22Rv1 (cell line): ENCODE data around the gene MGST3.
"Not testable (repeated sequence)": the region's sequence is repeated elsewhere in the genome, so short reads cannot be mapped to it uniquely, and the experiment has no call there.

Experiments
- H3K27ac ChIP-seq: fragments of 450-650 bp; 2 replicates; pipeline ENCODE4 v1.5.1; 2017
- ZFX ChIP-seq: fragments of 450-650 bp; IDR thresholded peaks from 2 replicates; pipeline ENCODE4 v1.6.1; 2017; ENCODE audit warnings: antibody characterized with exemption, borderline replicate concordance
- TF ChIP-seq, protein P1 (sequence below): fragments of 450-650 bp; IDR thresholded peaks from 2 replicates; pipeline ENCODE4 v1.5.1; 2017; ENCODE audit warnings: mild to moderate bottlenecking

The MGST3 gene

GRCh38 chr1:165637427-165637826, 6.4 kb downstream of the MGST3 start:
- no peak overlapping the region for H3K27ac ChIP-seq
- TF ChIP-seq, protein P1, sequence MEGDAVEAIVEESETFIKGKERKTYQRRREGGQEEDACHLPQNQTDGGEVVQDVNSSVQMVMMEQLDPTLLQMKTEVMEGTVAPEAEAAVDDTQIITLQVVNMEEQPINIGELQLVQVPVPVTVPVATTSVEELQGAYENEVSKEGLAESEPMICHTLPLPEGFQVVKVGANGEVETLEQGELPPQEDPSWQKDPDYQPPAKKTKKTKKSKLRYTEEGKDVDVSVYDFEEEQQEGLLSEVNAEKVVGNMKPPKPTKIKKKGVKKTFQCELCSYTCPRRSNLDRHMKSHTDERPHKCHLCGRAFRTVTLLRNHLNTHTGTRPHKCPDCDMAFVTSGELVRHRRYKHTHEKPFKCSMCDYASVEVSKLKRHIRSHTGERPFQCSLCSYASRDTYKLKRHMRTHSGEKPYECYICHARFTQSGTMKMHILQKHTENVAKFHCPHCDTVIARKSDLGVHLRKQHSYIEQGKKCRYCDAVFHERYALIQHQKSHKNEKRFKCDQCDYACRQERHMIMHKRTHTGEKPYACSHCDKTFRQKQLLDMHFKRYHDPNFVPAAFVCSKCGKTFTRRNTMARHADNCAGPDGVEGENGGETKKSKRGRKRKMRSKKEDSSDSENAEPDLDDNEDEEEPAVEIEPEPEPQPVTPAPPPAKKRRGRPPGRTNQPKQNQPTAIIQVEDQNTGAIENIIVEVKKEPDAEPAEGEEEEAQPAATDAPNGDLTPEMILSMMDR: no peak
- TF ChIP-seq ZFX: no peak

GRCh38 chr1:165638211-165638610, 7.2 kb downstream of the MGST3 start:
- not testable (repeated sequence) for H3K27ac ChIP-seq

- TF ChIP-seq ZFX: no peak
- TF ChIP-seq, protein P1: no peak
- H3K27ac ChIP-seq: no peak overlapping the region
Observed at GRCh38 chr1:165639821-165640623, 9.0 kb downstream of the MGST3 start.

DNA sequence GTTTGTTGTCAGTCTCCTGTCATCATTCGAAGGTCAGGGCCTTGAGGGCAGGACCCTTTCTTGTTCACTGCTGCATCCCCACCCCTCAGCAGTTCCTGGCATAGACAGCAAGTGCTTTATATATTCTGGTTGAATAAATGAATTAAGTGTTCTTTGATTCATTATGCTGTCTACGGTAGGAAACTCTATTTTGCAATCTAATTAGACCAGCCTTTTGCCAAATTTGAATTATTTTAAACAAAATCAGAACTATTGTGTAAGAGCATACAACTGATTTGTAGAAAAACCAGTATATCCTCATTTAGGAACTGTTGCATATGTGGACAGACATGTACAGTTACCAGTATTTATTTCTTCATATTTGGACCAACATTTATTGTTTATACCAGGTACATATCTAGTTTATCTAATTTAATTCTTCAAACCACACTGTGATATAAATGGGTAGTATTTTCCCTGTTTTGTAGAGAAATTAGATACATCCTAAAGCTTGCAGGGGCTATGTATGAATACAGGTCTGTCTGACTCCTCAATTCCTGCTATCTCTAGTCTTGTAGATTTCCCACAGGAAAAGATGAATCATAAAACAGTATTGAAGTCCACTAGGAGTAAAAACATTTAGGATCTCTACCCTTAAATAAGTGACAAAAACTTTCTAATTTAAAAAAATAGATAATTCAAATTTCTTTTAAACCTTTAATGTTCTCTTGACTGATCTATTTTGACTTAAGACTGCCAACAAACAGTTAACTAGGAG, 10.4 kb downstream of the MGST3 start:
- H3K27ac ChIP-seq: no peak overlapping the region
- no peak for TF ChIP-seq ZFX
- TF ChIP-seq, protein P1: no peak

- H3K27ac ChIP-seq: no peak overlapping the region
- TF ChIP-seq, protein P1: no peak
- no peak for TF ChIP-seq ZFX
Observed at GRCh38 chr1:165644064-165644735, 13.2 kb downstream of the MGST3 start.

- no peak for TF ChIP-seq ZFX
- TF ChIP-seq, protein P1: no peak
- no peak overlapping the region for H3K27ac ChIP-seq
Observed at GRCh38 chr1:165645654-165646366, 14.8 kb downstream of the MGST3 start.

DNA sequence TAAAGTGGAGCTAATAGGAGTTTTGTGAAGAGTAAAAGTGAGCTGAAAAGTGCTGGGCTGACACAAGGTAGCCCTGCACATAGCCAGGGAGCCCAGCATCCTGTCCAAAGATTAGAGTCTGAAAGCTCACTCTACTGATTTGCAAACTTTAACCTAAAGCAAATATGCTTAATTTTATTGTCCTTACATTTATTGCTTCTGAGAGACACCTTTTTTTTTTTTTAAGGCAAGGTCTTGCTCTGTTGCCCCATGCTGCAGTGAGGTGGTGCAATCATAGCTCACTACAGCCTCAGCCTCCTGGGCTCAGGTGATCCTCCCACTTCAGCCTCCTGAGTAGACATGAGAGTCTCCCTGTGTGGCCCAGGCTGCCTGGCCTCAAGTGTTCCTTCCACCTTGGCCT, 16.5 kb downstream of the MGST3 start:
- TF ChIP-seq, protein P1: no peak
- no peak for TF ChIP-seq ZFX
- no peak overlapping the region for H3K27ac ChIP-seq
